Measurements from ENCODE around the gene ELOVL6. TPM values are rescaled to one million over a fixed set of nuclear protein-coding genes. Genes with fewer than 3 reads are reported as not detected.
A peak's percentile ranks its signal among the peaks of the same experiment; 100 is the strongest.

The ELOVL6 gene
- total RNA-seq, 4 donors from 2014 or later, result 3.4 to 25.9 (median 11.4) TPM

DNA sequence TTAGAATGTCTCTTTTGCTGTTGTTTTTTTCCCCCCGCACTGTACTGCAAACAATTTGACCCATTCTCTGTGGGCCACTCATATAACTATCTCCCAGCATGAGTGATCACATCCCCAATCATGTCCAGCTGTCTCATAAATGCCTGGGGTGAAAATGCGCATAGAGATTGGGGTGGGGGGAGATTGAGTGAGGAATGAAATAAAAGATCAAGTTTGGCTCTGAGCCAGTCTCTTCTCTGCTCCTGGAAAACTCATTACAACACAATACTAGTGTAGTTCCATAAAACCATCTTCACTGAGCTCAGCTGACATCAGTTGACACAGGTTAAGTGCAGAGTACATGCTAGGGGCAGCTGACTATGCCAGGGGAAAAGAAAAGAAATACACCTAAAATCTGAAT lies 188.9 kb downstream of the ELOVL6 start:
- in situ Hi-C loops (cut with MboI; ENCODE audit: low pct_ligation_motif_present in 1 of 4, low pct_unique_long_range_greater_than_20kb in 1 of 4, low sequenced_read_pairs in 3 of 4), result loop anchor here in 3 of 4 donors (5.0 to 25.0 kb wide), 4 partner anchors 303 to 508 kb away; no protein-coding TSS in a partner anchor
- WGBS, 2 donors (ENCODE audit: low coverage in 1 of 2), result 80 to 93% methylated on average over 2 of the region's 2 CpGs
- no peak overlapping the region for H3K27ac ChIP-seq
- no peak for DNase-seq
- H3K27me3 ChIP-seq, result no peaks in the 10 kb centered on the region
- no peaks in the 10 kb centered on the region for H3K36me3 ChIP-seq
- TF ChIP-seq POLR2AphosphoS5 (IDR thresholded peaks at IDR 0.05) (no peak), EP300 (IDR thresholded peaks at IDR 0.05; ENCODE audit: low read depth) (no peak), POLR2A (IDR thresholded peaks at IDR 0.05) (no peak)
- TF ChIP-seq, protein P1, sequence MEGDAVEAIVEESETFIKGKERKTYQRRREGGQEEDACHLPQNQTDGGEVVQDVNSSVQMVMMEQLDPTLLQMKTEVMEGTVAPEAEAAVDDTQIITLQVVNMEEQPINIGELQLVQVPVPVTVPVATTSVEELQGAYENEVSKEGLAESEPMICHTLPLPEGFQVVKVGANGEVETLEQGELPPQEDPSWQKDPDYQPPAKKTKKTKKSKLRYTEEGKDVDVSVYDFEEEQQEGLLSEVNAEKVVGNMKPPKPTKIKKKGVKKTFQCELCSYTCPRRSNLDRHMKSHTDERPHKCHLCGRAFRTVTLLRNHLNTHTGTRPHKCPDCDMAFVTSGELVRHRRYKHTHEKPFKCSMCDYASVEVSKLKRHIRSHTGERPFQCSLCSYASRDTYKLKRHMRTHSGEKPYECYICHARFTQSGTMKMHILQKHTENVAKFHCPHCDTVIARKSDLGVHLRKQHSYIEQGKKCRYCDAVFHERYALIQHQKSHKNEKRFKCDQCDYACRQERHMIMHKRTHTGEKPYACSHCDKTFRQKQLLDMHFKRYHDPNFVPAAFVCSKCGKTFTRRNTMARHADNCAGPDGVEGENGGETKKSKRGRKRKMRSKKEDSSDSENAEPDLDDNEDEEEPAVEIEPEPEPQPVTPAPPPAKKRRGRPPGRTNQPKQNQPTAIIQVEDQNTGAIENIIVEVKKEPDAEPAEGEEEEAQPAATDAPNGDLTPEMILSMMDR (IDR thresholded peaks at IDR 0.05), result no peak
- no peaks in the 10 kb centered on the region for H3K4me1 ChIP-seq
- no peak overlapping the region for H3K4me3 ChIP-seq
- no peaks in the 10 kb centered on the region for H3K9me3 ChIP-seq
- intact Hi-C loops (cut with DNase I; ENCODE audit: low total_unique reads), result no loop called here

DNA sequence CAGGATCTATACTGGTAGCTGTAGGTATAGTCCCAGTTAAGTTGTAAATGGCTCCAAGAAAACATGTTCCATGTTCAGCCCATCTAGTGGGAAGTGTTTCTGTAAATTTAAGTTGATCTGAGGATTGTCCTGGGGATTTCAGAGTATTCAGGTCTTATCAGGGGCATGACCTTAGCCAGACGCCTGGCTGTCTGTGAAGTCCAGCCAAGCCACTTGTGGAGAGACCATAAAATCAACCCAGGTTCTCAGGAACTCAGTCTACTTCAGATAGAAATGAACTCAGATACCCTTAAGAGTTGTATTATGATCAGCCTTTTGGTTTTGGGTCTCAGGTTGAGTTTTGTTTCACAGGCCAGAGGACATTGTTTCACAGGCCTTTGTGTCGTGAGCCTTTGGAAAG lies 189.9 kb downstream of the ELOVL6 start:
- Histone ChIP-seq H3K9me3 (no peaks in the 10 kb centered on the region), H3K36me3 (no peaks in the 10 kb centered on the region), H3K27me3 (no peaks in the 10 kb centered on the region), H3K4me3 (no peak overlapping the region), H3K4me1 (no peaks in the 10 kb centered on the region), H3K27ac (no peak overlapping the region)
- DNase-seq, result no peak
- WGBS, 2 donors (ENCODE audit: low coverage in 1 of 2), result 50 to 88% methylated on average over 1 to 2 of the region's 2 CpGs
- intact Hi-C loops (cut with DNase I; ENCODE audit: low total_unique reads), result no loop called here
- no peak for TF ChIP-seq POLR2AphosphoS5 (IDR thresholded peaks at IDR 0.05)
- TF ChIP-seq, protein P1 (IDR thresholded peaks at IDR 0.05), result no peak
- TF ChIP-seq EP300 (IDR thresholded peaks at IDR 0.05; ENCODE audit: low read depth), result no peak
- TF ChIP-seq POLR2A (IDR thresholded peaks at IDR 0.05), result no peak
- in situ Hi-C loops (cut with MboI; ENCODE audit: low pct_ligation_motif_present in 1 of 4, low pct_unique_long_range_greater_than_20kb in 1 of 4, low sequenced_read_pairs in 3 of 4), result loop anchor here in 3 of 4 donors (5.0 to 25.0 kb wide), 4 partner anchors 304 to 509 kb away; no protein-coding TSS in a partner anchor

DNA sequence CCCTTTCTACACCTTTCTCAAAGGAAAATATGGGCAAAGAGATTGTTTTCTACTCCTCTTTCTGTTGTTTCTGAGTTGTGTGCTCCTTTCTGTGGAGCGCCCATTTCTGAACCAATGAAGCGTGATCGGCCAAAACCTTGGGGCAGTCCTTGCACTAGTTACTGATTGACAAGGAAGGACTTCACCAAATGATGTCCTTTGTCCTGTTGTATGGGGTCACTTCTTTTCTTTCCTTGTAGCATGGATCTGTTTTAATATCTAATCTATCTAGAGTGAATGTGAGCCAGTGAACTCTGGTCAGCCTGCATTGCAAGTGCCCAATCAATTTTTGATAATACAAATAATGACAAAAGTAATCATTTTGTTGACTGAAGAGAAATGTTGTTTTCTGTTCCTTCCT lies 191.2 kb downstream of the ELOVL6 start:
- DNase-seq, result no peak
- H3K4me3 ChIP-seq, result no peak overlapping the region
- in situ Hi-C loops (cut with MboI; ENCODE audit: low pct_ligation_motif_present in 1 of 4, low pct_unique_long_range_greater_than_20kb in 1 of 4, low sequenced_read_pairs in 3 of 4), result loop anchor here in 3 of 4 donors (5.0 to 25.0 kb wide), 4 partner anchors 305 to 510 kb away; no protein-coding TSS in a partner anchor
- no peaks in the 10 kb centered on the region for H3K4me1 ChIP-seq
- H3K27ac ChIP-seq, result no peak overlapping the region
- WGBS, 2 donors (ENCODE audit: low coverage in 1 of 2), result 85 to 95% methylated on average over 3 of the region's 3 CpGs
- TF ChIP-seq POLR2AphosphoS5 (IDR thresholded peaks at IDR 0.05) (no peak), POLR2A (IDR thresholded peaks at IDR 0.05) (no peak), EP300 (IDR thresholded peaks at IDR 0.05; ENCODE audit: low read depth) (no peak)
- TF ChIP-seq, protein P1 (IDR thresholded peaks at IDR 0.05), result no peak
- intact Hi-C loops (cut with DNase I; ENCODE audit: low total_unique reads), result no loop called here
- H3K9me3 ChIP-seq, result no peaks in the 10 kb centered on the region
- H3K27me3 ChIP-seq, result no peaks in the 10 kb centered on the region
- no peaks in the 10 kb centered on the region for H3K36me3 ChIP-seq

DNA sequence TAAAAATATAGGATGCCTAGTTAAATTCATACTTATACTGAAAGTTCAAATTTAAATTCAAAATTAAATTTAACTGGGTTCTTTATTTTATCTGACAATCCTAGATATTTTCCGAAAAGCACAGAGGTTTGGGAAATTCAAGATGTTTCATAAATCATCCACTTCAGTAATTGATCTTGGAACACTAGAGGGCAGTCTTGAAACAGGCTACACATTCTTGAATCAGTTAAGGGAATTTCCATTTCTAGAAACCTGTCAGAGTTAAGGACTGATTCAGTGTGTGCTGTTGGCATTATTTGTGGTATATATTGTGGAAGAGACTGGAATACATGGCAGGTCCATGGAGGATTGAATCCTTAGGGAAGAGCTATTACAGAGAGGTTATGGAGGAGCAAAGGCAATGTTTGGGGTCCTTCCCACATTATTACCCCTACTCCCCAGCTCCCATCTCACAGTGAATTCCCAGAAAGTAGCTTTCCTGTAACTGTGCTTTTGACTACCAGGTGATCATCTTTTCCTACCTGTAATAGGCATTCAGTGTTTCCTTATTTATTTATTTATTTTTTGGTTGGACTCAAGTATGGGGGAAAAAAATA lies 192.9 kb downstream of the ELOVL6 start:
- DNase-seq, result no peak
- intact Hi-C loops (cut with DNase I; ENCODE audit: low total_unique reads) (no loop called here), in situ Hi-C loops (cut with MboI; ENCODE audit: low pct_ligation_motif_present in 1 of 4, low pct_unique_long_range_greater_than_20kb in 1 of 4, low sequenced_read_pairs in 3 of 4) (loop anchor here in 3 of 4 donors (5.0 to 25.0 kb wide), 4 partner anchors 307 to 512 kb away; no protein-coding TSS in a partner anchor)

More for the DNA sequence above, 192.9 kb downstream of the ELOVL6 start:
- Histone ChIP-seq H3K4me1 (no peaks in the 10 kb centered on the region), H3K9me3 (no peaks in the 10 kb centered on the region), H3K4me3 (no peak overlapping the region), H3K27ac (no peak overlapping the region), H3K27me3 (no peaks in the 10 kb centered on the region), H3K36me3 (no peaks in the 10 kb centered on the region)
- TF ChIP-seq, protein P1 (IDR thresholded peaks at IDR 0.05), result peak; percentile 54 to 67 (median 61)
- TF ChIP-seq POLR2A (IDR thresholded peaks at IDR 0.05) (no peak), EP300 (IDR thresholded peaks at IDR 0.05; ENCODE audit: low read depth) (no peak), POLR2AphosphoS5 (IDR thresholded peaks at IDR 0.05) (no peak)
- 0 to 4% methylated on average over 1 of the region's 1 CpG for WGBS, 2 donors (ENCODE audit: low coverage in 1 of 2)

Measured in transverse colon (tissue), 4 donors.